Pancreas (tissue), 10 donors: ENCODE results near the gene RIMS4. TPM values are rescaled to one million over a fixed set of nuclear protein-coding genes. Genes with fewer than 3 reads are reported as not detected.
A peak's percentile ranks its signal among the peaks of the same experiment; 100 is the strongest.

ENCODE experiments used
- ATAC-seq, 4 donors: fragments of 200-7000 bp; cut with Tn5 transposase; one replicate each; pipeline versions ENCODE4 v1.8.0 to v1.9.1; 2020; ENCODE audit warnings: mild to moderate bottlenecking in 4 of 4, moderate library complexity in 4 of 4
- DNase-seq, 6 donors: peaks; one replicate each; pipeline ENCODE4 v3.0.0-alpha.2; 2020
- FAIRE-seq: peaks from 2 replicates; lab custom pipeline; 2012; peaks lifted over from hg19 to GRCh38; lab: Jason Lieb, UNC
- H3K27ac ChIP-seq, 4 donors: fragments of 200-600 bp; sonication (generic); 1 replicate in 3 of 4; 2 replicates in 1 of 4; pipeline versions ENCODE4 v1.5.0 to v1.8.0; 2020
- H3K27me3 ChIP-seq, 4 donors: fragments of 200-600 bp; one replicate each; pipeline ENCODE4 v1.8.0; 2021
- H3K36me3 ChIP-seq, 3 donors: fragments of 200-600 bp; sonication (generic) in 1 of 3; one replicate each; pipeline versions ENCODE4 v1.5.0 to v1.8.0; 2020 to 2021
- H3K4me1 ChIP-seq, 3 donors: fragments of 200-600 bp; one replicate each; pipeline ENCODE4 v1.8.0; 2021
- H3K4me3 ChIP-seq, 4 donors: fragments of 200-600 bp; sonication (generic) in 2 of 4; one replicate each; pipeline versions ENCODE4 v1.5.0 to v1.8.0; 2020 to 2021
- H3K9me3 ChIP-seq, 4 donors: fragments of 200-600 bp; one replicate each; pipeline ENCODE4 v1.8.0; 2021
- WGBS, 2 donors: extraction: QIAGEN DNeasy Blood & Tissue Kit; methylation state at CpG; one replicate each; pipeline ENCODE4 v1.1.7; 2013; 5-methylcytosine and 5-hydroxymethylcytosine counted together
- intact Hi-C, 3 donors: fragments of 100-400 bp; cut with DNase I; formaldehyde crosslinking; loops; one replicate each; pipeline versions ENCODE4 v1.11.1 to v1.14.2; 2022
- polyA plus RNA-seq, 2 donors: library from polyadenylated mRNA; stranded (reverse); fragments of 200-250 nt; gene quantifications; one replicate each; pipeline ENCODE4 v1.2.3, GENCODE V29; 2013
- total RNA-seq, 6 donors: library from RNA; stranded (reverse); fragmentation: NEBNext Ultra II Directional in 4 of 6; extraction: Animal tissue kit (Norgen Biotek cat#: 25700) in 4 of 6; gene quantifications; one replicate each; pipeline versions ENCODE4 v1.2.1 to v1.2.4, GENCODE V29; 2021 to 2023
- TF ChIP-seq, protein P1 (sequence below), 4 donors: fragments of 200-600 bp; sonication (generic) in 3 of 4; IDR thresholded peaks; one replicate each; pipeline versions ENCODE4 v1.5.0 to v1.8.0; 2021; ENCODE audit warnings: antibody characterized with exemption in 4 of 4
- donor health status: healthy with polysubstance abuse.
- donor health status: DM: no; HTN: no; CAD: no; lungs with moderate emphysema.
- donor health status: DM: no; HTN: no; CAD: no.
- donor health status: control.
- donor health status: control.
- donor health status: Bipolar disorder and iron deficiency.
- donor health status: DM: yes; HTN: yes; CAD: no.
- donor health status: DM: no; HTN: no; CAD: no.
- donor health status: DM: no; HTN: no; CAD: no.
- donor health status: DM: yes; HTN: yes; CAD: no.

The RIMS4 gene
- total and polyA plus RNA-seq, 8 donors, result 0.03 to 0.20 (median 0.08) TPM; not detected in 1

DNA sequence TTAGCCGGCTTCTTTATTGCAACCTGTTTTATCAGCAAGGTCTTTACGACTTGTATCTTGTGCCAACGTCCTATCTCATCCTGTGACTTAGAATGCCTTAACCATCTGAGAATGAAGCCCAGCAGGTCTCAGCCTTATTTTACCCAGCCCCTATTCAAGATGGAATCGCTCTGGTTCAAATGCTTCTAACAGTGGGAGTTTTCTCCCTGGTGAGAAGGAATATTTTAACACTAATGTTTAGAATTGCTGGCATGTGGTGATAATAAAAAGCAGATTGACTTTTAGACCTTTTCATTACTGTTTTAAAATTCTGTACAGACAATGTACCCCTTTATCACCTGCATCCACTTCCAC, 74.6 kb downstream of the RIMS4 start:
- TF ChIP-seq, protein P1, sequence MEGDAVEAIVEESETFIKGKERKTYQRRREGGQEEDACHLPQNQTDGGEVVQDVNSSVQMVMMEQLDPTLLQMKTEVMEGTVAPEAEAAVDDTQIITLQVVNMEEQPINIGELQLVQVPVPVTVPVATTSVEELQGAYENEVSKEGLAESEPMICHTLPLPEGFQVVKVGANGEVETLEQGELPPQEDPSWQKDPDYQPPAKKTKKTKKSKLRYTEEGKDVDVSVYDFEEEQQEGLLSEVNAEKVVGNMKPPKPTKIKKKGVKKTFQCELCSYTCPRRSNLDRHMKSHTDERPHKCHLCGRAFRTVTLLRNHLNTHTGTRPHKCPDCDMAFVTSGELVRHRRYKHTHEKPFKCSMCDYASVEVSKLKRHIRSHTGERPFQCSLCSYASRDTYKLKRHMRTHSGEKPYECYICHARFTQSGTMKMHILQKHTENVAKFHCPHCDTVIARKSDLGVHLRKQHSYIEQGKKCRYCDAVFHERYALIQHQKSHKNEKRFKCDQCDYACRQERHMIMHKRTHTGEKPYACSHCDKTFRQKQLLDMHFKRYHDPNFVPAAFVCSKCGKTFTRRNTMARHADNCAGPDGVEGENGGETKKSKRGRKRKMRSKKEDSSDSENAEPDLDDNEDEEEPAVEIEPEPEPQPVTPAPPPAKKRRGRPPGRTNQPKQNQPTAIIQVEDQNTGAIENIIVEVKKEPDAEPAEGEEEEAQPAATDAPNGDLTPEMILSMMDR (IDR thresholded peaks at IDR 0.05), result no peak
- intact Hi-C loops, result no loop called here
- Histone ChIP-seq H3K4me3 (no peak overlapping the region), H3K27ac (no peak overlapping the region), H3K9me3 (no peaks in the 10 kb centered on the region), H3K27me3 (no peaks in the 10 kb centered on the region), H3K4me1 (no peaks in the 10 kb centered on the region), H3K36me3 (no peaks in the 10 kb centered on the region)
- ATAC-seq, result no peak
- WGBS, 2 donors, result 84 to 85% methylated on average over 4 of the region's 4 CpGs
- FAIRE-seq, result no peak
- no peak for DNase-seq

DNA sequence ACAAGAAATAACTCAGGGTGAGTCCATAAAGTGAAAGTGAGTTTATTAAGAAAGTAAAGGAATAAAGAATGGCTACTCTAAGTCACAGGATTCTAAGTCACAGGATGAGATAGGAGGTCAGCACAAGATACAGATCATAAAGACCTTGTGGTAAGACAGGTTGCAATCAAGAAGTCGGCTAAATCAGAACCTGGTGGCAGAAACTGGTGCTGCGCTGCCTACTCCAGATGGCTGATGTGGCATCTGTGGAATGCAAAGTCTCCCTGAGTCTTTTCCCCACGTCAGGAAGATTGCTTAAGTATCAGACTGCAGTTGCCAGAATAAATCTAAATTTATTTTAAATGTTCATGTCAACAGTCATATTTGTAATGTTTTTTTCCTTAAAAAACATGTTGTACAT, 75.4 kb downstream of the RIMS4 start:
- no peak for ATAC-seq
- intact Hi-C loops, result loop anchor here in 1 of 3 donors (5.0 kb wide), 1 partner anchor 48 kb away; no protein-coding TSS in a partner anchor
- DNase-seq, result no peak
- H3K4me1 ChIP-seq, result no peaks in the 10 kb centered on the region
- TF ChIP-seq, protein P1 (IDR thresholded peaks at IDR 0.05), result no peak
- no peaks in the 10 kb centered on the region for H3K9me3 ChIP-seq
- H3K27me3 ChIP-seq, result no peaks in the 10 kb centered on the region
- WGBS, 2 donors, result 69 to 72% methylated on average over 3 of the region's 3 CpGs
- FAIRE-seq, result no peak
- H3K27ac ChIP-seq, result no peak overlapping the region
- no peak overlapping the region for H3K4me3 ChIP-seq
- H3K36me3 ChIP-seq, result no peaks in the 10 kb centered on the region

DNA sequence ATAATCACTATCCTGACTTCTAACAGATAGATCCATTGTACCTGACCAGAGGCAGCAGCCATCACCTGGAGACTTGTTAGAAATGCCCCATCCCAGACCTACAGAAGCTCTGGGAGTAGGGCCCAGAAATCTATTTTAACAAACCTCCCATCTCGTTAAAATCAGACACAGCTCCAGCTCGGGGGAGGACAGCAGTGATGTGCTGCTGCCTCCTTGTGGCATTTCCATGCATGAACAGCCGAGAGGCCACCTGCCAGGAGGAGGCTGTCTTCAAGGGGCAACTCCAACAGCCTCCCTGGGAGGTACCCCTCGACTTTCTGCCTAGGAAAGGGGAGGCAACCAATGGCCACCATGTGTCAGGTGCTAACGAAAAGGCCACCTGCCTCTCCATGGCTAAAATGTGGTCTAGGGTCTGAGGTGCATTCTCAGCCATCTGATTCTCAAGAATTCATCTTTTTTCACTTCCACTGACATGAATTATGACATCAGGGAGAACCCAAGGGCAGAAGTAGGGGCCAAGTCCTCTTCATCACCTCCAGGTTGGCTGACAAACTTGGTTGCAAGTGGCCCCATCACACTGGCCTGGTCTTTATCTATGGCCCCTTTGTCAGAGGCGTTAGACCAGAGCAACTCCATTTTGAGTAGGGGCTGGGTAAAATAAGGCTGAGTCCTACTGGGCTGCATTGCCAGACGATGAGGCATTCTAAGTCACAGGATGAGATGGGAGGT, 76.8 kb downstream of the RIMS4 start:
- WGBS, 2 donors, result 25% methylated on average over 7 of the region's 7 CpGs

DNA sequence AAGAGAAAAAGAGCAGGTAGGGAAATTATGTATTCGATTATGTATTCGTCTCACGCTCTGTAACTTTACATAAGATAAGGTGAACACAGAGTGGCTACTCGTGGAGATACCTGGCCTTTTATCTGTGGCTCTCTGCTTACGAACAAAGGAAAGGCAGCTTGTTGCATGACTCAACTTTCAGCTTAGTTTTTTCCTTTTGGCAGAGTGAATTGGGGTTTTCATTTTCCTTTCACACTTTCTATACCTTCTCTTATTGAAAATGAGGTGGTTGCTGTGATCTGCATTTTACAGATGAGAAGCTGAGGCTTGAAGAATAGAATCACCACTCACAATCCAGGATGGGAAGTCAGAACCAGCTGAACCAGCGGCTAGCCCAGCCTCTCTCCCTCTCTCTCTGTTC, 78.0 kb downstream of the RIMS4 start:
- Histone ChIP-seq H3K4me1 (no peaks in the 10 kb centered on the region), H3K27ac (no peak overlapping the region), H3K36me3 (no peaks in the 10 kb centered on the region), H3K4me3 (no peak overlapping the region), H3K9me3 (no peaks in the 10 kb centered on the region), H3K27me3 (no peaks in the 10 kb centered on the region)
- DNase-seq, result no peak
- no peak for ATAC-seq
- no peak for FAIRE-seq
- 42 to 50% methylated on average over 6 of the region's 6 CpGs for WGBS, 2 donors
- intact Hi-C loops, result loop anchor here in 1 of 3 donors (5.0 kb wide), 1 partner anchor 45 kb away; no protein-coding TSS in a partner anchor
- TF ChIP-seq, protein P1 (IDR thresholded peaks at IDR 0.05), result no peak

More for the DNA sequence above, 76.8 kb downstream of the RIMS4 start:
- Histone ChIP-seq H3K27ac (no peak overlapping the region), H3K27me3 (no peaks in the 10 kb centered on the region), H3K9me3 (no peaks in the 10 kb centered on the region), H3K4me3 (no peak overlapping the region), H3K4me1 (no peaks in the 10 kb centered on the region), H3K36me3 (no peaks in the 10 kb centered on the region)
- FAIRE-seq, result no peak
- DNase-seq, result peak in 5 of 6 donors; percentile 27 to 76 (median 55)
- intact Hi-C loops, result loop anchor here in 1 of 3 donors (5.0 kb wide), 1 partner anchor 46 kb away; no protein-coding TSS in a partner anchor
- ATAC-seq, result peak; percentile 27 to 72 (median 67)
- TF ChIP-seq, protein P1 (IDR thresholded peaks at IDR 0.05), result peak; percentile 62 to 76 (median 68)

DNA sequence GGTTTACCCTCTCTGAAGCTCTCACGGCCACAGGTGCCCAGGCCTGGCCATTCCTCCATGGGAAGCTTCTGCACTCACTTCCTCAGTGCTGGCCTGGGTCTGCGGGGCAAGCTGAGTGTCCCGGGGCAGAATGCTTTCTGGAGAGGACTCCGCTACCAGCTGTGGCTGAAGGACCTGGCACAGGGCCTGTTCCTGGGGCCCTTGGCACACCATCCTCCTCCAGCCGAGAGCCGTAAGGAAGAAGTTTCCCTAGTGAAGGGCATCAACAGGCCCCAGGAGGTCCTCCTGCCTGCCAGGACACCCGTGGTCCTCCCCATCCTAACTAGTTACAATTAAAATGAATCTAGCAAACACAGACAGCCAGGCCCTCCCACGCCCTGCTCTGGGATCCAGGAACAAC, 78.7 kb downstream of the RIMS4 start:
- H3K27me3 ChIP-seq, result no peaks in the 10 kb centered on the region
- H3K4me3 ChIP-seq, result no peak overlapping the region
- H3K4me1 ChIP-seq, result no peaks in the 10 kb centered on the region
- H3K27ac ChIP-seq, result no peak overlapping the region
- WGBS, 2 donors, result 70 to 71% methylated on average over 8 of the region's 8 CpGs
- DNase-seq (no peak), ATAC-seq (no peak), FAIRE-seq (no peak)
- H3K9me3 ChIP-seq, result no peaks in the 10 kb centered on the region
- TF ChIP-seq, protein P1 (IDR thresholded peaks at IDR 0.05), result no peak
- intact Hi-C loops, result loop anchor here in 1 of 3 donors (5.0 kb wide), 1 partner anchor 44 kb away; no protein-coding TSS in a partner anchor
- no peaks in the 10 kb centered on the region for H3K36me3 ChIP-seq
